Gastrocnemius medialis (tissue), 4 donors: Measurements from ENCODE around the gene HK1. TPM values are rescaled to one million over a fixed set of nuclear protein-coding genes. Genes with fewer than 3 reads are reported as not detected.
A peak's percentile ranks its signal among the peaks of the same experiment; 100 is the strongest.

ENCODE experiments used
- ATAC-seq, 2 donors: fragments of 150-250 bp; one replicate each; pipeline ENCODE4 v1.9.1; 2016
- DNase-seq, 2 donors: peaks; one replicate each; pipeline ENCODE4 v3.0.0-alpha.2; 2019
- H3K27ac ChIP-seq, 4 donors: fragments of 200-600 bp; sonication (generic); 1 replicate in 1 of 4; 2 replicates in 3 of 4; pipeline ENCODE4 v1.5.1; 2016 to 2018; ENCODE audit warnings: mild to moderate bottlenecking in 2 of 4, moderate library complexity in 1 of 4
- H3K27me3 ChIP-seq, 3 donors: fragments of 200-600 bp; sonication (generic) in 2 of 3; 1 replicate in 1 of 3; 2 replicates in 2 of 3; pipeline versions ENCODE4 v1.5.1 to v1.6.0; 2016 to 2019; ENCODE audit warnings: mild to moderate bottlenecking in 1 of 3, moderate library complexity in 1 of 3
- H3K36me3 ChIP-seq, 2 donors: fragments of 200-600 bp; sonication (generic) in 1 of 2; one replicate each; pipeline ENCODE4 v1.5.1; 2017 to 2018
- H3K4me1 ChIP-seq, 2 donors: fragments of 200-600 bp; sonication (generic) in 1 of 2; one replicate each; pipeline ENCODE4 v1.5.1; 2016 to 2017; ENCODE audit warnings: mild to moderate bottlenecking in 2 of 2
- H3K4me3 ChIP-seq, 4 donors: fragments of 200-600 bp; sonication (generic) in 3 of 4; 1 replicate in 1 of 4; 2 replicates in 3 of 4; pipeline ENCODE4 v1.5.1; 2016 to 2019; ENCODE audit warnings: mild to moderate bottlenecking in 2 of 4
- H3K9me3 ChIP-seq, 3 donors: fragments of 200-600 bp; sonication (generic) in 2 of 3; 1 replicate in 1 of 3; 2 replicates in 2 of 3; pipeline ENCODE4 v1.5.1; 2016 to 2019
- CTCF ChIP-seq, 5 experiments: fragments of 450-650 bp in 3 of 5; fragments of 200-600 bp in 2 of 5; sonication (generic) in 2 of 5; IDR thresholded peaks in 4 of 5; conservative IDR thresholded peaks in 1 of 5; 1 replicate in 4 of 5; 2 replicates in 1 of 5; pipeline ENCODE4 v1.5.1; 2016 to 2019; ENCODE audit warnings: antibody characterized with exemption in 5 of 5, mild to moderate bottlenecking in 3 of 5, moderate library complexity in 3 of 5
- POLR2A ChIP-seq, 2 donors: fragments of 450-650 bp; IDR thresholded peaks; one replicate each; pipeline ENCODE4 v1.6.1; 2017; ENCODE audit warnings: antibody characterized with exemption in 2 of 2, mild to moderate bottlenecking in 2 of 2, moderate library complexity in 2 of 2
- in situ Hi-C, 4 donors: fragments of 200-750 bp; cut with MboI; loops; one replicate each; pipeline versions ENCODE4 v1.15.0 to v1.8.0; 2017; ENCODE audit warnings: low sequenced_read_pairs in 4 of 4
- intact Hi-C: fragments of 100-400 bp; cut with DNase I; formaldehyde crosslinking; loops from one replicate; pipeline ENCODE4 v1.15.1; 2023; ENCODE audit warnings: low total_unique reads
- total RNA-seq, 4 donors: library from RNA; depleted of rRNA; stranded (reverse); fragments of >200 nt; gene quantifications; one replicate each; pipeline versions ENCODE4 v1.1.0 to v1.2.3, GENCODE V29; 2016

HK1 gene
- total RNA-seq, 4 donors from 2014 or later, result 168 to 331 (median 246) TPM

DNA sequence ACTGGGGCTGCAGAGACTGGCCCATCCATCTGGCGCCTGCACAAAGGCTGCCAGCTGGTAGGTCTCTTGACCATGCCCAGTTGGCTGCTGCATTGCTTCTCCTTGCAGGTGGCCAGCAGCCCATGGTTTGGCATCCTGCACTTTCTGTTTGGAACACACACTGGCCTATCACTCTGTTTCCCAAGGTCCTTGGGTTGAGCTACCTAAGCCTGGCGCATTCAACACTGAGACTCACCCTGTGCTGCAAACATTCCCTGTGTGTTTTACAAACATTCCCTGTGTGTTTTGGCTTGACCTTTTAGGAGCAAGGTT, 83.0 kb downstream of the HK1 start:
- H3K36me3 ChIP-seq, result peaks cover 0 to 18% of the 10 kb centered on the region in 2 donors
- H3K9me3 ChIP-seq, result no peaks in the 10 kb centered on the region
- in situ Hi-C loops, result no loop called here
- ATAC-seq (peak; percentile 64 to 69), DNase-seq (peak; percentile 84 to 96)
- peak overlapping the region; percentile 89 to 93 (median 92) for H3K27ac ChIP-seq
- peaks cover 63 to 69% of the 10 kb centered on the region in 2 donors for H3K4me1 ChIP-seq
- TF ChIP-seq POLR2A (IDR thresholded peaks at IDR 0.05) (no peak), CTCF (IDR thresholded peaks at IDR 0.05 in 4 of 5, conservative IDR thresholded peaks at IDR 0.05 in 1 of 5) (no peak)
- no peaks in the 10 kb centered on the region for H3K27me3 ChIP-seq
- H3K4me3 ChIP-seq, result no peak overlapping the region
- intact Hi-C loops, result no loop called here

DNA sequence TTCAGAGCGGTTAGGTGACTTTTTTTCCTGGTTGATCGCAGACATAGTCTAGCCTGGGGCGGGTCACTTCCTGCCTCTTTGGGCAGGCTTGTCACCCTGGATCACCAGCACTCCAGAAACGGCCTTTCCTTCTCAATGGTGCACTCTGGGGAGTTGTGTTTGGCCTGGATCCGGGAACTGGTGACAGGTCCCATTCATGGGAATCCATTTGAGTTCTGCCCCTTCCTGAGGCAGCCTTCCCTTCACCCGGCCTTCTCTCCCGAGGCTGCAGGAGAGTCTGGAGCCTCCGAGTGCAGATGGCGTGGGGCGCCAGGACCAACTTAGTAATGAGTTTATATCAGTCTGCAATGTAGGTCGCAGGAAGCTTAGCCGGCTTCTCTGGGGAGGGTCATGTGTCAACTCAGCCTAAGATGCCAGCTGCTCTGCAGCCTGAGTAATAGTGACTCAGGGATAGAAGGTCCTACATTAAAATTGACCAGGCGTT, 84.2 kb downstream of the HK1 start:
- TF ChIP-seq CTCF (IDR thresholded peaks at IDR 0.05 in 4 of 5, conservative IDR thresholded peaks at IDR 0.05 in 1 of 5) (no peak), POLR2A (IDR thresholded peaks at IDR 0.05) (peak; percentile 80 to 83)
- in situ Hi-C loops (no loop called here), intact Hi-C loops (loop anchor here (2.0 kb wide), 2 partner anchors 34 to 44 kb away; no protein-coding TSS in a partner anchor)
- peak; percentile 71 to 78 for ATAC-seq
- Histone ChIP-seq H3K9me3 (no peaks in the 10 kb centered on the region), H3K4me1 (peaks cover 72 to 80% of the 10 kb centered on the region in 2 donors), H3K4me3 (peak overlapping the region in 2 of 4 donors; percentile 0 to 14), H3K36me3 (peaks cover 0 to 24% of the 10 kb centered on the region in 2 donors), H3K27ac (peak overlapping the region; percentile 89 to 93 (median 92)), H3K27me3 (no peaks in the 10 kb centered on the region)
- DNase-seq, result peak; percentile 87 to 95

- H3K27me3 ChIP-seq, result no peaks in the 10 kb centered on the region
- DNase-seq, result no peak
- intact Hi-C loops, result loop anchor here (2.0 kb wide), 2 partner anchors 35 to 45 kb away; no protein-coding TSS in a partner anchor
- no peak overlapping the region for H3K4me3 ChIP-seq
- ATAC-seq, result peak in 1 of 2 donors; percentile 6
- TF ChIP-seq CTCF (IDR thresholded peaks at IDR 0.05 in 4 of 5, conservative IDR thresholded peaks at IDR 0.05 in 1 of 5) (no peak), POLR2A (IDR thresholded peaks at IDR 0.05) (no peak)
- H3K9me3 ChIP-seq, result no peaks in the 10 kb centered on the region
- H3K36me3 ChIP-seq, result peaks cover 0 to 31% of the 10 kb centered on the region in 2 donors
- H3K4me1 ChIP-seq, result peaks cover 69 to 86% of the 10 kb centered on the region in 2 donors
- H3K27ac ChIP-seq, result peak overlapping the region; percentile 89 to 93 (median 92)
- in situ Hi-C loops, result no loop called here
These were observed 85.4 kb downstream of the HK1 start for GRCh38 chr10:69363666-69364065.

DNA sequence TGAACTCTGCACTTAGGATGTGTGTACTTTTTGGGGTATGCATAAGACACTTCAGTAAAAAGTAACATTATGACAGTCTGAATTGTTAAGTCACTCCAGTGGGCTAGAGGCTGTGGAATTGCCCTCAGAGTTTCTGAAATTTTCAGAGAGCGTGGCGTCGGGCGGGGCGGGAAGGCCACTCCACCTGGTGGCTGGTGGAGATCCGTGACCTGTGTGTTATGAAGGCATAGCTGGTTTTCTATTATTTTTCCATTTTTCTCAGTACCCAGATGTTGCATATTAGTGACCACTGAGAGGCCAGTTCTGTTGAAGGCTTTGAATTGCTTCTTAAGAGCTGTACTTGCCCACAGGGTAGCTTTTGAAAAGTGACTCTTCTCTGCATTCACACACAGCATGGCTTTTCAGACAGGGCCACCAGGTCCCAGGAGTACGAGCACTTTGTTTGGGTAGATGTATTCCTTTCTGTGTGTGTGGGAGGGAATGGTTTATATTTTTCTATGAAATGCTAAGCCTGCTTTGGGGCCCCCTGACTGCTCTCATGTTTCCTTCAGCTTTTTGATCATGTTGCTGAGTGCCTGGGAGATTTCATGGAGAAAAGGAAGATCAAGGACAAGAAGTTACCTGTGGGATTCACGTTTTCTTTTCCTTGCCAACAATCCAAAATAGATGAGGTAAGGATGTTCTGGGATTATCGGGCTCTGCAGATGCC, 86.1 kb downstream of the HK1 start:
- no peaks in the 10 kb centered on the region for H3K9me3 ChIP-seq
- ATAC-seq (no peak), DNase-seq (no peak)
- H3K4me1 ChIP-seq, result peaks cover 62 to 80% of the 10 kb centered on the region in 2 donors
- peak in 4 of 5 experiments; percentile 24 to 36 (median 34) for TF ChIP-seq CTCF (IDR thresholded peaks at IDR 0.05 in 4 of 5, conservative IDR thresholded peaks at IDR 0.05 in 1 of 5)
- TF ChIP-seq POLR2A (IDR thresholded peaks at IDR 0.05), result no peak
- H3K27me3 ChIP-seq, result no peaks in the 10 kb centered on the region
- intact Hi-C loops (no loop called here), in situ Hi-C loops (no loop called here)
- peak overlapping the region; percentile 89 to 93 (median 92) for H3K27ac ChIP-seq
- H3K36me3 ChIP-seq, result peaks cover 0 to 38% of the 10 kb centered on the region in 2 donors
- H3K4me3 ChIP-seq, result no peak overlapping the region
